ENCODE data around the gene DPP6.

Gene DPP6

GRCh38 chr7:154770962-154771361 is 718.8 kb downstream of the DPP6 start:
- no peak for TF ChIP-seq CTCF (IDR thresholded peaks at IDR 0.05; ENCODE audit: control insufficient read depth, extremely low read depth, insufficient read depth)
- H3K4me3 ChIP-seq (ENCODE audit: low read depth, low read length) = no peak overlapping the region
- no peak for DNase-seq (ENCODE audit: low read depth)

GRCh38 chr7:154774303-154774969 is 722.2 kb downstream of the DPP6 start:
- no peak overlapping the region for H3K4me3 ChIP-seq (ENCODE audit: low read depth, low read length)
- TF ChIP-seq CTCF (IDR thresholded peaks at IDR 0.05; ENCODE audit: control insufficient read depth, extremely low read depth, insufficient read depth) = no peak
- no peak for DNase-seq (ENCODE audit: low read depth)

- TF ChIP-seq CTCF (IDR thresholded peaks at IDR 0.05; ENCODE audit: control insufficient read depth, extremely low read depth, insufficient read depth) = no peak
- H3K4me3 ChIP-seq (ENCODE audit: low read depth, low read length) = no peak overlapping the region
- no peak for DNase-seq (ENCODE audit: low read depth)
Measured at GRCh38 chr7:154775681-154776080, 723.5 kb downstream of the DPP6 start.

GRCh38 chr7:154776350-154776749 is 724.2 kb downstream of the DPP6 start:
- TF ChIP-seq CTCF (IDR thresholded peaks at IDR 0.05; ENCODE audit: control insufficient read depth, extremely low read depth, insufficient read depth) = no peak
- H3K4me3 ChIP-seq (ENCODE audit: low read depth, low read length) = no peak overlapping the region
- DNase-seq (ENCODE audit: low read depth) = no peak

- H3K4me3 ChIP-seq (ENCODE audit: low read depth, low read length) = no peak overlapping the region
- peak; percentile 19; the same call in 1 of the 2 replicates for TF ChIP-seq CTCF (IDR thresholded peaks at IDR 0.05; ENCODE audit: control insufficient read depth, extremely low read depth, insufficient read depth)
- DNase-seq (ENCODE audit: low read depth) = no peak
Measured at GRCh38 chr7:154777023-154777422, 724.8 kb downstream of the DPP6 start.

GRCh38 chr7:154777489-154777888 is 725.3 kb downstream of the DPP6 start:
- no peak for DNase-seq (ENCODE audit: low read depth)
- no peak for TF ChIP-seq CTCF (IDR thresholded peaks at IDR 0.05; ENCODE audit: control insufficient read depth, extremely low read depth, insufficient read depth)
- H3K4me3 ChIP-seq (ENCODE audit: low read depth, low read length) = no peak overlapping the region

GRCh38 chr7:154777908-154778307 is 725.7 kb downstream of the DPP6 start:
- no peak for TF ChIP-seq CTCF (IDR thresholded peaks at IDR 0.05; ENCODE audit: control insufficient read depth, extremely low read depth, insufficient read depth)
- no peak for DNase-seq (ENCODE audit: low read depth)
- no peak overlapping the region for H3K4me3 ChIP-seq (ENCODE audit: low read depth, low read length)

Data from LNCaP clone FGC (cell line).